Testis (tissue), 2 donors: ENCODE measurements around the gene YWHAH.

ENCODE experiments used
- POLR2A ChIP-seq: fragments of 450-650 bp; IDR thresholded peaks from one replicate; pipeline ENCODE4 v1.6.1; 2017; ENCODE audit warnings: antibody characterized with exemption, mild to moderate bottlenecking, moderate library complexity
- TF ChIP-seq, protein P1 (sequence below), 3 experiments: fragments of 450-650 bp in 2 of 3; fragments of 200-600 bp in 1 of 3; sonication (generic) in 1 of 3; IDR thresholded peaks; one replicate each; pipeline ENCODE4 v1.5.1; 2016 to 2019; ENCODE audit warnings: antibody characterized with exemption in 3 of 3, mild to moderate bottlenecking in 2 of 3, moderate library complexity in 1 of 3

DNA sequence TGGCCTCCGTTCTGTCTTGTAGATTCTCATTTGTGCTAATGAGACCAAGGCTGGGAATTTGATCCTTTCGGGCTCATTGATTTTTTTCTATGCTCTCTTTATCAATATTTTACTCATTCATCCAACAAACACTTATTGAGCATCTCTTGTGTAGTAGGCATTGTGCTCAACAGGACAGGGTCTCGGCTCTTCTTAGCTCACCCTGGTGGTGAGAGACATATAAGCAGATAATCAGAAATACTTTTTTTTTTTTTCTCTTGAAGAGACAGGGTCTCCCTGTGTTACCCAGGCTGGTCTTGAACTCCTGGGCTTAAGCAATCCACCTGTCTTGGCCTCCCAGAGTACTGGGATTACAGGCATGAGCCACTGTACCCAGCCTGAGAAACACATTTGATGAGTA lies 50.7 kb downstream of the YWHAH start:
- TF ChIP-seq POLR2A: no peak
- TF ChIP-seq, protein P1, sequence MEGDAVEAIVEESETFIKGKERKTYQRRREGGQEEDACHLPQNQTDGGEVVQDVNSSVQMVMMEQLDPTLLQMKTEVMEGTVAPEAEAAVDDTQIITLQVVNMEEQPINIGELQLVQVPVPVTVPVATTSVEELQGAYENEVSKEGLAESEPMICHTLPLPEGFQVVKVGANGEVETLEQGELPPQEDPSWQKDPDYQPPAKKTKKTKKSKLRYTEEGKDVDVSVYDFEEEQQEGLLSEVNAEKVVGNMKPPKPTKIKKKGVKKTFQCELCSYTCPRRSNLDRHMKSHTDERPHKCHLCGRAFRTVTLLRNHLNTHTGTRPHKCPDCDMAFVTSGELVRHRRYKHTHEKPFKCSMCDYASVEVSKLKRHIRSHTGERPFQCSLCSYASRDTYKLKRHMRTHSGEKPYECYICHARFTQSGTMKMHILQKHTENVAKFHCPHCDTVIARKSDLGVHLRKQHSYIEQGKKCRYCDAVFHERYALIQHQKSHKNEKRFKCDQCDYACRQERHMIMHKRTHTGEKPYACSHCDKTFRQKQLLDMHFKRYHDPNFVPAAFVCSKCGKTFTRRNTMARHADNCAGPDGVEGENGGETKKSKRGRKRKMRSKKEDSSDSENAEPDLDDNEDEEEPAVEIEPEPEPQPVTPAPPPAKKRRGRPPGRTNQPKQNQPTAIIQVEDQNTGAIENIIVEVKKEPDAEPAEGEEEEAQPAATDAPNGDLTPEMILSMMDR (IDR thresholded peaks at IDR 0.05): no peak
